T-helper 1 cell (primary cell): ENCODE measurements around the gene LEMD3.

ENCODE experiments used
- DNase-seq, 5 donors: peaks; one replicate each; pipeline ENCODE4 v3.0.0-alpha.2; 2012 to 2020

LEMD3 gene

GRCh38 chr12:65170209-65170881 lies 962 bp downstream of the LEMD3 start:
- DNase-seq = peak; percentile 58 to 72 (median 63)

- DNase-seq = no peak
Observed at GRCh38 chr12:65171073-65171472, 1.7 kb downstream of the LEMD3 start.

GRCh38 chr12:65171870-65172269 lies 2.5 kb downstream of the LEMD3 start:
- peak in 1 of 5 donors; percentile 35 for DNase-seq

GRCh38 chr12:65175385-65175784 lies 6.0 kb downstream of the LEMD3 start:
- no peak for DNase-seq

- no peak for DNase-seq
Observed at GRCh38 chr12:65182012-65182739, 12.8 kb downstream of the LEMD3 start.

- no peak for DNase-seq
Observed at GRCh38 chr12:65184176-65184857, 14.9 kb downstream of the LEMD3 start.

GRCh38 chr12:65184858-65185229 lies 15.5 kb downstream of the LEMD3 start:
- DNase-seq = no peak

GRCh38 chr12:65187665-65188064 lies 18.3 kb downstream of the LEMD3 start:
- DNase-seq = no peak

GRCh38 chr12:65188179-65188701 lies 18.9 kb downstream of the LEMD3 start:
- no peak for DNase-seq

- no peak for DNase-seq
Observed at GRCh38 chr12:65189028-65189718, 19.8 kb downstream of the LEMD3 start.

GRCh38 chr12:65192963-65193516 lies 23.7 kb downstream of the LEMD3 start:
- DNase-seq = no peak

- no peak for DNase-seq
Observed at GRCh38 chr12:65194949-65195348, 25.6 kb downstream of the LEMD3 start.

GRCh38 chr12:65195387-65196055 lies 26.1 kb downstream of the LEMD3 start:
- DNase-seq = no peak

GRCh38 chr12:65196762-65197567 lies 27.6 kb downstream of the LEMD3 start:
- DNase-seq = peak in 1 of 5 donors; percentile 50

- DNase-seq = no peak
Observed at GRCh38 chr12:65199604-65200003, 30.2 kb downstream of the LEMD3 start.

- no peak for DNase-seq
Observed at GRCh38 chr12:65200007-65200665, 30.8 kb downstream of the LEMD3 start.

GRCh38 chr12:65203376-65203775 lies 34.0 kb downstream of the LEMD3 start:
- DNase-seq = no peak

- DNase-seq = no peak
Observed at GRCh38 chr12:65204886-65205525, 35.6 kb downstream of the LEMD3 start.

- DNase-seq = no peak
Observed at GRCh38 chr12:65205886-65206285, 36.5 kb downstream of the LEMD3 start.

- no peak for DNase-seq
Observed at GRCh38 chr12:65208125-65208524, 38.7 kb downstream of the LEMD3 start.
